Lower leg skin (tissue), 4 donors: ENCODE data around the gene PPFIA3. TPM values are rescaled to one million over a fixed set of nuclear protein-coding genes. Genes with fewer than 3 reads are reported as not detected.
A peak's percentile ranks its signal among the peaks of the same experiment; 100 is the strongest.
"Not testable (repeated sequence)": the region's sequence is repeated elsewhere in the genome, so short reads cannot be mapped to it uniquely, and the experiment has no call there.

Experiments
- DNase-seq, 2 donors: peaks; one replicate each; pipeline ENCODE4 v3.0.0-alpha.2; 2019; ENCODE audit warnings: low spot score in 2 of 2
- H3K4me3 ChIP-seq: fragments of 200-600 bp; sonication (generic); 2 replicates; pipeline ENCODE4 v1.5.1; 2017; ENCODE audit warnings: mild to moderate bottlenecking, low read depth; ENCODE audit not compliant: poor library complexity, severe bottlenecking
- POLR2A ChIP-seq, 2 donors: fragments of 450-650 bp; IDR thresholded peaks; one replicate each; pipeline ENCODE4 v1.6.1; 2016 to 2017; ENCODE audit warnings: antibody characterized with exemption in 2 of 2, mild to moderate bottlenecking in 1 of 2, moderate library complexity in 1 of 2
- WGBS, 2 donors: methylation state at CpG; one replicate each; pipeline ENCODE4 v1.1.5; 2018; 5-methylcytosine and 5-hydroxymethylcytosine counted together
- intact Hi-C: fragments of 100-400 bp; cut with DNase I; formaldehyde crosslinking; loops from one replicate; pipeline ENCODE4 v1.15.0; 2023; ENCODE audit warnings: low total_unique reads
- total RNA-seq, 4 donors: library from RNA; depleted of rRNA; stranded (reverse); fragments of >200 nt; gene quantifications; one replicate each; pipeline ENCODE4 v1.1.0, GENCODE V29; 2016
- TF ChIP-seq, protein P1 (sequence below), 3 donors: fragments of 450-650 bp; IDR thresholded peaks; one replicate each; pipeline ENCODE4 v1.5.1; 2016; ENCODE audit warnings: antibody characterized with exemption in 3 of 3, mild to moderate bottlenecking in 3 of 3, moderate library complexity in 2 of 3

The PPFIA3 gene
- total RNA-seq, 4 donors from 2014 or later: 52.3 to 78.1 (median 64.4) TPM

DNA sequence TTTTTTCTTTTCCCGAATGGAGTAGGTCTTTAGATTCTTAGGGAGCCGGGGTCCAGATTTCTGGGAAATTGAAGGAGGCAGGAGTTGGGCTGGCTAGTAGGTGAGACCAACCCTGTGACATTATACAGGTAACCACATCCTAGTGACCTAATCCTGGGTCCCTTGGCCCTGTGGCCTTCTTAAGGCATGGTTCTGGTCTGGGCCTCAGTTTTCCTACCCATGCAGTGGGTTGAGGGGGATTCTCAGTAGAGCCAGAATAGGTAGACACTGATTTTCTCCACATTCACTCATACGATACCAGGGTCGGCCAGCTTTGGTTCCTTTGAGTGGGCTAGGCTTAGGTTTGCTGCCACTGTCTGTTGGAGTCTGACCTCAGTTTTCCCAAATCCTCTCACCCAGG is 7.2 kb downstream of the PPFIA3 start:
- intact Hi-C loops: no loop called here
- no peak for TF ChIP-seq POLR2A (IDR thresholded peaks at IDR 0.05)
- TF ChIP-seq, protein P1, sequence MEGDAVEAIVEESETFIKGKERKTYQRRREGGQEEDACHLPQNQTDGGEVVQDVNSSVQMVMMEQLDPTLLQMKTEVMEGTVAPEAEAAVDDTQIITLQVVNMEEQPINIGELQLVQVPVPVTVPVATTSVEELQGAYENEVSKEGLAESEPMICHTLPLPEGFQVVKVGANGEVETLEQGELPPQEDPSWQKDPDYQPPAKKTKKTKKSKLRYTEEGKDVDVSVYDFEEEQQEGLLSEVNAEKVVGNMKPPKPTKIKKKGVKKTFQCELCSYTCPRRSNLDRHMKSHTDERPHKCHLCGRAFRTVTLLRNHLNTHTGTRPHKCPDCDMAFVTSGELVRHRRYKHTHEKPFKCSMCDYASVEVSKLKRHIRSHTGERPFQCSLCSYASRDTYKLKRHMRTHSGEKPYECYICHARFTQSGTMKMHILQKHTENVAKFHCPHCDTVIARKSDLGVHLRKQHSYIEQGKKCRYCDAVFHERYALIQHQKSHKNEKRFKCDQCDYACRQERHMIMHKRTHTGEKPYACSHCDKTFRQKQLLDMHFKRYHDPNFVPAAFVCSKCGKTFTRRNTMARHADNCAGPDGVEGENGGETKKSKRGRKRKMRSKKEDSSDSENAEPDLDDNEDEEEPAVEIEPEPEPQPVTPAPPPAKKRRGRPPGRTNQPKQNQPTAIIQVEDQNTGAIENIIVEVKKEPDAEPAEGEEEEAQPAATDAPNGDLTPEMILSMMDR (IDR thresholded peaks at IDR 0.05): no peak
- DNase-seq: no peak
- H3K4me3 ChIP-seq: no peak overlapping the region
- WGBS, 2 donors: 73 to 77% methylated on average over 4 of the region's 4 CpGs

DNA sequence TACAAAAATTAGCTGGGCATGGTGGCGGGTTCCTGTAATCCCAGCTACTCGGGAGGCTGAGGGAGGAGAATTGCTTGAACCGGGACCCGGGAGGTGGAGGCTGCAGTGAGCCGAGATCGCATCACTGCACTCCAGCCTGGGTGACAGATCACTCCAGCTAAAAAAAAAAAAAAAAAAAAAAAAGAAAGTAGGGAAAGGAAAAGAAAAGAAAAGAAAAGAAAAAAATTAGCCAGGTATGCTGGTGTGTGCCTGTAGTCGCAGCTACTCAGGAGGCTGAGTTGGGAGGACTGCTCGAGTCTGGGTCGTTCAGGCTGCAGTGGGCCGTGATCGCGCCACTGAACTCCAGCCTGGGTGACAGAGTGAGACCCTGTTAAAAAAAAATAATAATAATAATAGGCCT is 7.9 kb downstream of the PPFIA3 start:
- WGBS, 2 donors: 95 to 96% methylated on average over 12 of the region's 12 CpGs

DNA sequence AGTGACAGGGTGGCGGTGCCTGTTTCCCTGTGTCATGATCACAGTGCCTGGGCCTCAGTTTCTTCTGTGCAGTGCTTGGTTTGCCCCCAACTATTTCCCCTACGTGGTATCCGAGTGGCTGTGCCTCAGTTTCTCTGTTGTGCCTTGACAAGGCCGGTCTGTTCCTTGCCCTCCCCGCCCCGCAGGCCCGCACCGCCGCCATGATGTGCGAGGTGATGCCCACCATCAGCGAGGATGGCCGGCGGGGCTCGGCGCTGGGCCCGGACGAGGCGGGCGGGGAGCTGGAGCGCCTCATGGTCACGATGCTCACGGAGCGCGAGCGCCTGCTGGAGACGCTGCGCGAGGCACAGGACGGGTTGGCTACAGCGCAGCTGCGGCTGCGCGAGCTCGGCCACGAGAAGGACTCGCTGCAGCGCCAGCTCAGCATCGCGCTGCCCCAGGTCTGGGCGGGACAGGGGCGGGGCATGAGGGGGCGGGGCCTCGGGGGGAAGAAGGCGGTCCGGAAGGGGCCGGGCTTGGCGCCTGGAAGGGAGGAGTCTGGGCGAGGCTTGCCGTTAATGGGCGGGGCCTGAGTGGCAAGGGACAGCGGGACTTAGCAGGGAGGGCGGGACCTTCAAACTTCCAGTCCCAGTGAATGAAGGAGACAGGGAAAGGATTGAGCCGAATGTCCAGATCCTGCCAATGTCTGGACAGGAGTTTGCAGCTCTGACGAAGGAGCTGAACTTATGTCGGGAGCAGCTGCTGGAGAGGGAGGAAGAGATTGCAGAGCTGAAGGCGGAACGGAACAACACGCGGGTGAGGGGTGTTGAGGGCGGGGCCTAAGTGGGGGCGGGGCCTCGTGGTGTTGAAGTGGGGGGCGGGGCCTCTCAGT is 8.6 kb downstream of the PPFIA3 start:
- WGBS, 2 donors: 3 to 4% methylated on average over 45 to 53 of the region's 63 CpGs

More for the DNA sequence above, 7.9 kb downstream of the PPFIA3 start:
- intact Hi-C loops, DNase-seq, H3K4me3 ChIP-seq: not testable (repeated sequence)

DNA sequence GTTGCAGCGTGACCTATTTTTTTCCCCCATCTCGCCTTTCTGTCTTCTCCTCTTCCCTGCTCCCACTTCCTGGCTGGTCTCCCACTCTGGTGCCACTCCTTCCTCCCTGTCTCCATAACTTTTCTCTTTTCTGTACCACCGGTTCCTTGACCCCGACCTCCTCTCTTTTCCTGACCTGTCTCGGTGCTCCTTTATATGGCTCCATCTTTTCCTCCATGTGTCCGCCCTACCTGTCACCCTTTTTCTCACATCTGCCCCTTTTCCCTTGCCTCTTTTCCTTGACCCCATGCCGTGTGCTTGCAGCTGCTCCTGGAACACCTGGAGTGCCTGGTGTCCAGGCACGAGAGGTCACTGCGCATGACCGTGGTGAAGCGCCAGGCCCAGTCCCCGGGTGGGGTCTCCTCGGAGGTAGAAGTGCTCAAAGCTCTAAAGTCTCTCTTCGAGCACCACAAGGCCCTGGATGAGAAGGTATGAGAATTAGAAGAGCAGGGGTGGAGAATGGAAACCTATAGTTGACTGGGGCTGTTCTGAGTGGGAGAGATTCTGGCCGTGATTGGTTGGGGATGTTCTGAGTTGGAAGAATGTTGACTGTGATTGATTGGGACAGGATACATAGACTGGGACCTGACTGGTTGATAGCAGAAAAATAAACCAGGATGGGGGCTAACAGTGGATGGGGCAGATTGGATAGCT is 9.3 kb downstream of the PPFIA3 start:
- WGBS, 2 donors: 41 to 69% methylated on average over 15 of the region's 15 CpGs
- no peak for DNase-seq

More for the DNA sequence above, 8.6 kb downstream of the PPFIA3 start:
- intact Hi-C loops: no loop called here
- no peak overlapping the region for H3K4me3 ChIP-seq
- TF ChIP-seq POLR2A (IDR thresholded peaks at IDR 0.05): no peak
- TF ChIP-seq, protein P1 (IDR thresholded peaks at IDR 0.05): no peak
- DNase-seq: peak; percentile 93 to 99

DNA sequence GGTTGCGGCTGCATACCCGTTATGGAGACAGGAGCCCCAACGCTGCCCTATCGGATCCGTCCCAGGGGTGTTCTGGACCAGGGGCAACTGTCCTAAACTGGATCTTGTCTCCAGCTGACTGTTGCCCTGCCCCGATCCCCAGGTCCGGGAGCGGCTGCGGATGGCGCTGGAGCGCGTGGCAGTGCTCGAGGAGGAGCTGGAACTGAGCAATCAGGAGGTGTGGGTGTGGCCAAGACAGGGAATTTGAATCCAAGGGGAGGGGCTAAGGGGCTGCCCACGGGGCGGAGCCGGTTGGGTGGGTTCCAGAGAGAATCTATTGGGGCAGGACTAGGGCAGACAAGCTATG is 9.9 kb downstream of the PPFIA3 start:
- no peak overlapping the region for H3K4me3 ChIP-seq
- TF ChIP-seq, protein P1 (IDR thresholded peaks at IDR 0.05): no peak
- TF ChIP-seq POLR2A (IDR thresholded peaks at IDR 0.05): no peak
- intact Hi-C loops: no loop called here
- no peak for DNase-seq
- 42 to 61% methylated on average over 16 of the region's 16 CpGs for WGBS, 2 donors

More for the DNA sequence above, 9.3 kb downstream of the PPFIA3 start:
- TF ChIP-seq POLR2A (IDR thresholded peaks at IDR 0.05): no peak
- no peak overlapping the region for H3K4me3 ChIP-seq
- intact Hi-C loops: no loop called here

DNA sequence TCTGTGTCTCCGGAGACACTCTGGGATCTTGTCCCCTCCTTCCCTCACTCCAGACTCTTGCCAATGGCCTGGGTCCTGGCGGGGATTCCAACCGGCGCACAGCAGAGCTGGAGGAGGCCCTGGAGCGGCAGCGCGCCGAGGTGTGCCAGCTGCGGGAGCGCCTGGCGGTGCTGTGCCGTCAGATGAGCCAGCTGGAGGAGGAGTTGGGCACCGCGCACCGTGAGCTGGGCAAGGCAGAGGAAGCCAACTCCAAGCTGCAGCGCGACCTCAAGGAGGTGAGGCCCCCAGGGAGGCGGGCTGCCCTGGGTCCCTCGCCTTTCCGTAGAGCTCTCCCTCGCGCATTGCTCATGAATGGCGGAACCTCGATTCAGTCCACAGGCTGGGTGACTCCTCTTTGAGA is 11.0 kb downstream of the PPFIA3 start:
- DNase-seq: no peak
- intact Hi-C loops: no loop called here
- TF ChIP-seq POLR2A (IDR thresholded peaks at IDR 0.05): no peak
- TF ChIP-seq, protein P1 (IDR thresholded peaks at IDR 0.05): no peak
- 66 to 73% methylated on average over 20 to 21 of the region's 24 CpGs for WGBS, 2 donors
- H3K4me3 ChIP-seq: no peak overlapping the region
